GM12878 (cell line): ENCODE data around the gene SGCD. TPM values are rescaled to one million over a fixed set of nuclear protein-coding genes. Genes with fewer than 3 reads are reported as not detected.

Source experiments
- ATAC-seq: fragments of 200-7000 bp; cut with Tn5 transposase; 3 replicates; pipeline ENCODE4 v1.9.1; 2020; ENCODE audit warnings: mild to moderate bottlenecking, moderate library complexity
- BruUV-seq: library from RNA; stranded (reverse); fragments of 400-500 nt; replicated peaks from 2 replicates; lab custom pipeline; 2021; lab: Mats Ljungman, UMichigan
- CTCF ChIA-PET: fragments of 300-600 bp; sonication (Branson Sonifier 250); formaldehyde crosslinking; extraction: SDS; loops from one replicate; lab custom pipeline; 2021; ENCODE audit warnings: inconsistent platforms; lab: Yijun Ruan, JAX
- POLR2A ChIA-PET: fragments of 350-600 bp; formaldehyde crosslinking; extraction: SDS; loops from one replicate; lab custom pipeline; 2021; ENCODE audit warnings: inconsistent platforms; lab: Charles Lee
- RAD21 ChIA-PET: fragments of 300-600 bp; sonication (Branson Sonifier 250); formaldehyde crosslinking; loops from one replicate; lab custom pipeline; 2023; ENCODE audit warnings: antibody characterized with exemption; ENCODE audit not compliant: unreplicated experiment; lab: Charles Lee
- SMC1A ChIA-PET: fragments of 300-600 bp; sonication (Branson Sonifier 250); formaldehyde crosslinking; loops from one replicate; lab custom pipeline; 2023; ENCODE audit not compliant: unreplicated experiment, uncharacterized antibody; lab: Charles Lee
- DNase-seq: peaks from one replicate; pipeline ENCODE4 v3.0.0-alpha.2; 2011; ENCODE audit warnings: low read depth, low spot score
- FAIRE-seq: peaks from 3 replicates; lab custom pipeline; 2011; peaks lifted over from hg19 to GRCh38; lab: Jason Lieb, UNC
- H2AFZ ChIP-seq: 2 replicates; pipeline ENCODE4 v1.6.0; 2011; ENCODE audit warnings: low read depth, low read length, control low read depth; ENCODE audit not compliant: control insufficient read depth
- H3K27ac ChIP-seq: 2 replicates; pipeline ENCODE4 v1.5.1; 2011; ENCODE audit warnings: control low read depth; ENCODE audit not compliant: control insufficient read depth, insufficient read depth
- H3K27me3 ChIP-seq, 2 experiments: replicated peaks in 1 of 2; 2 replicates each; pipeline versions ENCODE4 v1.6.0 to v1.6.1; 2011; ENCODE audit warnings: low read length in 1 of 2; ENCODE audit not compliant: control insufficient read depth in 2 of 2, insufficient read depth in 2 of 2
- H3K36me3 ChIP-seq, 2 experiments: 2 replicates each; pipeline ENCODE4 v1.5.1; 2011; ENCODE audit warnings: low read length in 1 of 2; ENCODE audit not compliant: control insufficient read depth in 2 of 2, insufficient read depth in 2 of 2
- H3K4me1 ChIP-seq: 2 replicates; pipeline ENCODE4 v1.6.1; 2011; ENCODE audit warnings: mild to moderate bottlenecking, low read length, moderate library complexity, mixed read lengths; ENCODE audit not compliant: control insufficient read depth, insufficient read depth
- H3K4me2 ChIP-seq: 2 replicates; pipeline ENCODE4 v1.6.0; 2011; ENCODE audit warnings: control low read depth; ENCODE audit not compliant: control insufficient read depth, insufficient read depth
- H3K4me3 ChIP-seq: fragments of 200-600 bp; sonication (generic); 2 replicates; pipeline ENCODE4 v1.5.1; 2016
- H3K79me2 ChIP-seq: 2 replicates; pipeline ENCODE4 v1.6.0; 2011; ENCODE audit warnings: low read length; ENCODE audit not compliant: control insufficient read depth, insufficient read depth
- H3K9ac ChIP-seq: 2 replicates; pipeline ENCODE4 v1.8.0; 2011; ENCODE audit warnings: low read length, control low read depth, mixed read lengths; ENCODE audit not compliant: control insufficient read depth, insufficient read depth
- H3K9me3 ChIP-seq: replicated peaks from 3 replicates; pipeline ENCODE4 v1.5.1; 2011; ENCODE audit warnings: mild to moderate bottlenecking, low read length; ENCODE audit not compliant: control insufficient read depth, insufficient read depth
- H4K20me1 ChIP-seq: 2 replicates; pipeline ENCODE4 v1.6.0; 2011; ENCODE audit not compliant: control insufficient read depth, insufficient read depth
- CREM ChIP-seq: IDR thresholded peaks from 2 replicates; pipeline ENCODE4 v1.6.1; 2014; ENCODE audit warnings: antibody characterized with exemption, low read depth
- GATAD2B ChIP-seq: fragments of 450-650 bp; conservative IDR thresholded peaks from 2 replicates; pipeline ENCODE4 v1.6.1; 2017; ENCODE audit warnings: low read depth, mild to moderate bottlenecking, moderate library complexity
- IRF3 ChIP-seq: fragments of 450-650 bp; IDR thresholded peaks from 2 replicates; pipeline ENCODE4 v1.6.1; 2014; ENCODE audit warnings: mild to moderate bottlenecking
- NBN ChIP-seq: fragments of 450-650 bp; IDR thresholded peaks from 2 replicates; pipeline ENCODE4 v1.6.1; 2016
- NFYB ChIP-seq: IDR thresholded peaks from 2 replicates; pipeline ENCODE4 v1.6.1; 2011; ENCODE audit warnings: low read depth, mild to moderate bottlenecking, low read length, improper control_type of control experiment, moderate library complexity; ENCODE audit not compliant: insufficient read depth
- NR2C2 ChIP-seq: IDR thresholded peaks from 2 replicates; pipeline ENCODE4 v1.6.1; 2011; ENCODE audit warnings: borderline replicate concordance, low read depth; ENCODE audit not compliant: control insufficient read depth, insufficient read length
- PAX5 ChIP-seq: IDR thresholded peaks from 2 replicates; pipeline ENCODE4 v1.6.1; 2011; ENCODE audit warnings: low read depth, low read length, borderline replicate concordance
- PAX8 ChIP-seq: fragments of 450-650 bp; IDR thresholded peaks from 2 replicates; pipeline ENCODE4 v1.6.1; 2017; ENCODE audit warnings: mild to moderate bottlenecking, moderate library complexity
- RBBP5 ChIP-seq: fragments of 200-600 bp; sonication (generic); conservative IDR thresholded peaks from 2 replicates; pipeline ENCODE4 v1.6.1; 2016
- SMAD1 ChIP-seq: fragments of 450-650 bp; IDR thresholded peaks from 2 replicates; pipeline ENCODE4 v1.6.1; 2018; ENCODE audit warnings: mild to moderate bottlenecking, low read depth; ENCODE audit not compliant: partially characterized antibody
- SMAD5 ChIP-seq: IDR thresholded peaks from 2 replicates; pipeline ENCODE4 v1.6.1; 2016; ENCODE audit warnings: antibody characterized with exemption, low read depth
- STAT3 ChIP-seq: IDR thresholded peaks from 2 replicates; pipeline ENCODE4 v1.6.1; 2011; ENCODE audit warnings: low read depth, low read length, improper control_type of control experiment
- ZBTB11 ChIP-seq: fragments of 450-650 bp; formaldehyde crosslinking; IDR thresholded peaks from 2 replicates; pipeline ENCODE4 v1.5.0; 2022; ENCODE audit warnings: mild to moderate bottlenecking, missing genetic modification characterization
- WGBS: methylation state at CpG from one replicate; pipeline ENCODE4 v1.1.6; 2016; ENCODE audit warnings: low lambda C conversion rate; ENCODE audit not compliant: insufficient replicate concordance, insufficient coverage; ENCODE audit errors: missing lambda C conversion rate; 5-methylcytosine and 5-hydroxymethylcytosine counted together
- in situ Hi-C: fragments of 300-500 bp; cut with MboI; formaldehyde crosslinking; loops from 9 replicates; pipeline ENCODE4 v1.14.3; 2018; ENCODE audit warnings: mixed read lengths
- intact Hi-C: fragments of 100-400 bp; cut with micrococcal nuclease; formaldehyde crosslinking; loops from one replicate; pipeline ENCODE4 v1.14.2; 2022; ENCODE audit not compliant: unreplicated experiment
- polyA plus RNA-seq, 11 experiments: library from polyadenylated mRNA; depleted of rRNA in 4 of 11; unstranded in 6 of 11; stranded (reverse) in 5 of 11; fragments of >200 nt; fragmentation: Nextera tagmentation in 4 of 11; fragmentation: Illumina TruSeq in 1 of 11; extraction: Ambion mirVana in 4 of 11; extraction: Trizol in 1 of 11; gene quantifications; 1 replicate in 1 of 11; 2 replicates in 10 of 11; pipeline versions ENCODE4 v1.2.1 to v1.2.3, GENCODE V29; 2011 to 2016; ENCODE audit warnings: inconsistent platforms in 2 of 11, missing spikeins in 2 of 11, low read depth in 1 of 11
- total RNA-seq, 4 experiments: library from RNA; depleted of rRNA in 3 of 4; stranded (reverse); fragments of >200 nt in 3 of 4; fragmentation: Illumina TruSeq in 1 of 4; extraction: Trizol in 1 of 4; gene quantifications; 2 replicates each; pipeline versions ENCODE4 v1.2.1 to v1.2.3, GENCODE V29; 2013 to 2021

The SGCD gene
- total and polyA plus RNA-seq, 10 of the 15 experiments (the other 5 are each of a cell fraction or from before 2014, with no cell fraction given): 0.06 TPM; not detected in 9

GRCh38 chr5:156582193-156582598 lies 255.2 kb downstream of the SGCD start:
- 0% methylated on average over 2 of the region's 2 CpGs for WGBS
- H3K9me3 ChIP-seq: no peaks in the 10 kb centered on the region
- H3K4me1 ChIP-seq: no peaks in the 10 kb centered on the region
- CTCF ChIA-PET: no interaction called here
- intact Hi-C loops (no loop called here), in situ Hi-C loops (no loop called here)
- H3K36me3 ChIP-seq: no peaks in the 10 kb centered on the region
- H3K4me3 ChIP-seq: no peak overlapping the region
- POLR2A ChIA-PET: no interaction called here
- no peaks in the 10 kb centered on the region for H4K20me1 ChIP-seq
- H3K4me2 ChIP-seq: no peak overlapping the region
- no peaks in the 10 kb centered on the region for H3K27me3 ChIP-seq
- ATAC-seq (no peak), DNase-seq (no peak), FAIRE-seq (no peak)
- RAD21 ChIA-PET: no interaction called here
- TF ChIP-seq ZBTB11 (CRISPR knock-in tag): no peak
- TF ChIP-seq NFYB: no peak
- TF ChIP-seq IRF3: no peak
- no peak for TF ChIP-seq NBN
- TF ChIP-seq NR2C2: no peak
- TF ChIP-seq SMAD1: no peak
- TF ChIP-seq PAX8: no peak
- TF ChIP-seq RBBP5: no peak
- no peak for TF ChIP-seq CREM
- no peak for TF ChIP-seq STAT3
- TF ChIP-seq PAX5: no peak
- TF ChIP-seq GATAD2B: no peak
- no peak for TF ChIP-seq SMAD5
- no peak overlapping the region for H3K27ac ChIP-seq
- SMC1A ChIA-PET: interaction anchor here (0.7 to 1.5 kb wide), 2 partner anchors 9 to 17 kb away, joined by 3 to 4 read pairs; no protein-coding TSS in a partner anchor
- no peak overlapping the region for H2AFZ ChIP-seq
- no peaks in the 10 kb centered on the region for H3K79me2 ChIP-seq
- no peak overlapping the region for H3K9ac ChIP-seq
- no TSS peak for BruUV-seq
